ENCODE measurements around the gene EVL. TPM values are rescaled to one million over a fixed set of nuclear protein-coding genes. Genes with fewer than 3 reads are reported as not detected.

EVL gene
- total and polyA plus RNA-seq, 2 of the 8 experiments (the other 6 are each of a cell fraction or from before 2014, with no cell fraction given): 30.7 to 64.6 TPM

GRCh38 chr14:100165376-100165775, 100.2 kb downstream of the EVL start (continued):
- TF ChIP-seq POU5F1 (IDR thresholded peaks at IDR 0.05; ENCODE audit: low read depth, low read length): no peak
- TF ChIP-seq EP300 (IDR thresholded peaks at IDR 0.05; ENCODE audit: borderline replicate concordance in 1 of 2, low read depth in 2 of 2, low read length in 2 of 2): no peak
- TF ChIP-seq CREB1 (IDR thresholded peaks at IDR 0.05): no peak
- no peak for TF ChIP-seq RBBP5 (IDR thresholded peaks at IDR 0.05; ENCODE audit: borderline replicate concordance, low read depth, low read length)
- TF ChIP-seq TEAD4 (IDR thresholded peaks at IDR 0.05; ENCODE audit: low read depth, low read length): no peak
- TF ChIP-seq SIX5 (IDR thresholded peaks at IDR 0.05; ENCODE audit: low read depth, low read length): no peak
- no peak for TF ChIP-seq HDAC6 (IDR thresholded peaks at IDR 0.05; ENCODE audit: low read depth, low read length)
- no peak for TF ChIP-seq CEBPB (IDR thresholded peaks at IDR 0.05; ENCODE audit: low read depth, low read length)
- TF ChIP-seq KDM4A (IDR thresholded peaks at IDR 0.05; ENCODE audit: low read depth, low read length, severe bottlenecking): peak; percentile 41
- no peak for TF ChIP-seq SP2 (IDR thresholded peaks at IDR 0.05; ENCODE audit: low read length)
- no peak for TF ChIP-seq NRF1 (IDR thresholded peaks at IDR 0.05; ENCODE audit: low read depth, low read length)
- no peak for TF ChIP-seq JUND (IDR thresholded peaks at IDR 0.05; ENCODE audit: low read length)
- TF ChIP-seq TAF1 (IDR thresholded peaks at IDR 0.05; ENCODE audit: low read depth, low read length): no peak
- TF ChIP-seq MAX (IDR thresholded peaks at IDR 0.05): peak; percentile 27; the same call in 1 of the 2 replicates
- TF ChIP-seq YY1 (IDR thresholded peaks at IDR 0.05; ENCODE audit: low read depth, low read length): no peak
- TF ChIP-seq USF2 (IDR thresholded peaks at IDR 0.05; ENCODE audit: low read length): no peak
- no peak for TF ChIP-seq NANOG (IDR thresholded peaks at IDR 0.05; ENCODE audit: insufficient read depth, low read depth, low read length, poor library complexity, severe bottlenecking)
- TF ChIP-seq FOSL1 (IDR thresholded peaks at IDR 0.05; ENCODE audit: insufficient read depth, low read depth, low read length): no peak
- peak in 1 of 2 experiments; percentile 28; a peak in 1 of 4 replicates for TF ChIP-seq RAD21 (IDR thresholded peaks at IDR 0.05 in 1 of 2, conservative IDR thresholded peaks at IDR 0.05 in 1 of 2; ENCODE audit: low read depth in 2 of 2, low read length in 2 of 2)
- no peak for TF ChIP-seq E2F6 (IDR thresholded peaks at IDR 0.05)
- TF ChIP-seq EGR1 (IDR thresholded peaks at IDR 0.05; ENCODE audit: borderline replicate concordance, low read depth, low read length): no peak
- TF ChIP-seq CHD2 (IDR thresholded peaks at IDR 0.05; ENCODE audit: low read length): no peak
- TF ChIP-seq SAP30 (IDR thresholded peaks at IDR 0.05; ENCODE audit: insufficient read depth, insufficient replicate concordance, low read length): no peak
- no peak for TF ChIP-seq HDAC2 (IDR thresholded peaks at IDR 0.05; ENCODE audit: borderline replicate concordance in 1 of 2, low read depth in 2 of 2, low read length in 2 of 2)

Measured in H1 (cell line).